ENCODE results near the gene BICD2. TPM values are rescaled to one million over a fixed set of nuclear protein-coding genes. Genes with fewer than 3 reads are reported as not detected.

The BICD2 gene
- total and polyA plus RNA-seq, 9 of the 15 experiments (the other 6 are each of a cell fraction or from before 2014, with no cell fraction given), result 3.6 to 23.4 (median 11.8) TPM

DNA sequence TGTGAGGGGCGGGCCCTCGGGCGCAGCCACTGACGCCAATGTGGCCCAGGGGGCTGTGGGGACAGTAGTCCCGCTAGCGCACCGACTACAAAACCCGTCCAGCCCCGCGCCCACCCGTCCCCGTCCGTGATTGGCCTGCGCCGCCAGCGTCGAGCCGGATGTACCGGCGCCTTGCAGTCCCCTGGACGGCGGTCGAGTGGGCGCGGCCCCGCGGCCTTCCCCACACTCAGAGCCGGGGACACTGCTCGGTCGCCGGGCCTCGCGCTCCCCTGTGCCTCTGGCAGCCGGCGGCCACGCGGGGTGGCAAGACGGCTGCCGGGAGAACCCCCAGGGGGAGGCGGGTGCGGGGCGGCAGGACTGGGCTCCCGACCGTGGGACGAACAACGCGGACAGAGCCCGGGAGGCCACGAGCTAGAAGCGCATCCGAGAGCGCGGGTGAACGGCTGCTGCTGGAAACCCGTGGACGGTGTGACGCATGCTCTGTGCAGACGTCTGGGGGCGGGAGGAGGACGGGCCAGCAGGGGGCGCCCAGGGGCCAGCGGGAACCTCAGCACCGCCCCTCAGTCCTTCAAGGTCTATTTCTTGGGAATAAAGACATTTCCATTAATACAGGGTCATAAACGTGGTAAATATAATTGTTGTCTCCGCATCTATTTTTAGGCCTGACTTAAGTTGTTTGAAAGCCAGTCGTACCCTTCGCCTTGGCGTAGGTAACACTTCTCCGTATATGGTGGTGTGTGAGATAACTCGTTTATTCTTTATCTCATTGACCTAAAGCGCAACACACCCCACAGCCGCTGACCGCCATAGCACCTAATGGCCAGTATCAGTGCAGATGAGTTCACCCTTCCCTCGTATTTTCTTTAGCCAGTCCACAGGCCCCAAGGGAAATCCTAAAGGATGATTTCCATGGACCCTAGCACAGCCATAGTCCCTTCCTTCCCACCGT is 629 bp upstream of the BICD2 start (continued):
- TF ChIP-seq, protein P1, sequence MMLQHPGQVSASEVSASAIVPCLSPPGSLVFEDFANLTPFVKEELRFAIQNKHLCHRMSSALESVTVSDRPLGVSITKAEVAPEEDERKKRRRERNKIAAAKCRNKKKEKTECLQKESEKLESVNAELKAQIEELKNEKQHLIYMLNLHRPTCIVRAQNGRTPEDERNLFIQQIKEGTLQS (IDR thresholded peaks at IDR 0.05), result no peak; the same call in 1 of the 2 replicates
- TF ChIP-seq, protein P1 (CRISPR knock-in tag; conservative IDR thresholded peaks at IDR 0.05), result peak; percentile 84
- TF ChIP-seq ZBED1 (IDR thresholded peaks at IDR 0.05), result no peak
- no peak for TF ChIP-seq ZNF232 (CRISPR knock-in tag; IDR thresholded peaks at IDR 0.05)
- no peak for TF ChIP-seq PYGO2 (tag; IDR thresholded peaks at IDR 0.05)
- TF ChIP-seq ZNF274 (IDR thresholded peaks at IDR 0.05; ENCODE audit: borderline replicate concordance, low read depth, low read length), result no peak
- no peak; the same call in 1 of the 2 replicates for TF ChIP-seq FOXK1 (CRISPR knock-in tag; IDR thresholded peaks at IDR 0.05; ENCODE audit: borderline replicate concordance)
- no peak for TF ChIP-seq NFYB (IDR thresholded peaks at IDR 0.05; ENCODE audit: extremely low read depth, insufficient read length)
- peak; percentile 73; the same call in 1 of the 2 replicates for TF ChIP-seq ZNF197 (CRISPR knock-in tag; IDR thresholded peaks at IDR 0.05; ENCODE audit: low read depth)
- TF ChIP-seq GABPB1 (CRISPR knock-in tag; IDR thresholded peaks at IDR 0.05), result peak; percentile 84
- TF ChIP-seq, protein P2, sequence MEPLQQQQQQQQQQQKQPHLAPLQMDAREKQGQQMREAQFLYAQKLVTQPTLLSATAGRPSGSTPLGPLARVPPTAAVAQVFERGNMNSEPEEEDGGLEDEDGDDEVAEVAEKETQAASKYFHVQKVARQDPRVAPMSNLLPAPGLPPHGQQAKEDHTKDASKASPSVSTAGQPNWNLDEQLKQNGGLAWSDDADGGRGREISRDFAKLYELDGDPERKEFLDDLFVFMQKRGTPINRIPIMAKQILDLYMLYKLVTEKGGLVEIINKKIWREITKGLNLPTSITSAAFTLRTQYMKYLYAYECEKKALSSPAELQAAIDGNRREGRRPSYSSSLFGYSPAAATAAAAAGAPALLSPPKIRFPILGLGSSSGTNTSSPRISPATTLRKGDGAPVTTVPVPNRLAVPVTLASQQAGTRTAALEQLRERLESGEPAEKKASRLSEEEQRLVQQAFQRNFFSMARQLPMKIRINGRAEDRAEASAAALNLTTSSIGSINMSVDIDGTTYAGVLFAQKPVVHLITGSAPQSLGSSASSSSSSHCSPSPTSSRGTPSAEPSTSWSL (CRISPR knock-in tag; IDR thresholded peaks at IDR 0.05; ENCODE audit: borderline replicate concordance), result no peak
- TF ChIP-seq FOXP1 (CRISPR knock-in tag; IDR thresholded peaks at IDR 0.05), result 0 out of 2 replicates have a peak, but pooled peaks have one; percentile 83
- TF ChIP-seq GATAD2A (IDR thresholded peaks at IDR 0.05), result no peak
- TF ChIP-seq HLTF (IDR thresholded peaks at IDR 0.05), result no peak
- TF ChIP-seq ZC3H8 (IDR thresholded peaks at IDR 0.05), result no peak
- no peak for TF ChIP-seq ZBTB1 (CRISPR knock-in tag; IDR thresholded peaks at IDR 0.05; ENCODE audit: borderline replicate concordance, low read depth)
- peak; percentile 15; the same call in 1 of the 2 replicates for TF ChIP-seq CBFA2T2 (conservative IDR thresholded peaks at IDR 0.05)
- TF ChIP-seq BRCA1 (IDR thresholded peaks at IDR 0.05), result no peak
- no peak for TF ChIP-seq BRCA1 (CRISPR knock-in tag; IDR thresholded peaks at IDR 0.05)
- TF ChIP-seq NR1H2 (CRISPR knock-in tag; IDR thresholded peaks at IDR 0.05), result peak; percentile 63; the same call in 1 of the 2 replicates
- peak; percentile 62 to 82 for TF ChIP-seq E2F6 (IDR thresholded peaks at IDR 0.05; ENCODE audit: borderline replicate concordance in 1 of 2, extremely low read depth in 1 of 2, insufficient read depth in 1 of 2, insufficient read length in 1 of 2, low read depth in 1 of 2, low read length in 1 of 2, poor library complexity in 1 of 2, severe bottlenecking in 1 of 2)
- 0 out of 2 replicates have a peak, but pooled peaks have one; percentile 38 for TF ChIP-seq PHF21A (IDR thresholded peaks at IDR 0.05; ENCODE audit: borderline replicate concordance, low read depth)
